GM12891 (cell line): ENCODE results near the gene ALKBH5.

ENCODE experiments used
- POLR2A ChIP-seq: IDR thresholded peaks from 2 replicates; pipeline ENCODE4 v1.6.1; 2011; ENCODE audit warnings: low read depth, low read length, control low read depth
- POLR2AphosphoS5 ChIP-seq: IDR thresholded peaks from 2 replicates; pipeline ENCODE4 v1.6.1; 2011; ENCODE audit warnings: low read depth, low read length, control low read depth
- TAF1 ChIP-seq: IDR thresholded peaks from 2 replicates; pipeline ENCODE4 v1.6.1; 2011; ENCODE audit warnings: low read depth, low read length, control low read depth

DNA sequence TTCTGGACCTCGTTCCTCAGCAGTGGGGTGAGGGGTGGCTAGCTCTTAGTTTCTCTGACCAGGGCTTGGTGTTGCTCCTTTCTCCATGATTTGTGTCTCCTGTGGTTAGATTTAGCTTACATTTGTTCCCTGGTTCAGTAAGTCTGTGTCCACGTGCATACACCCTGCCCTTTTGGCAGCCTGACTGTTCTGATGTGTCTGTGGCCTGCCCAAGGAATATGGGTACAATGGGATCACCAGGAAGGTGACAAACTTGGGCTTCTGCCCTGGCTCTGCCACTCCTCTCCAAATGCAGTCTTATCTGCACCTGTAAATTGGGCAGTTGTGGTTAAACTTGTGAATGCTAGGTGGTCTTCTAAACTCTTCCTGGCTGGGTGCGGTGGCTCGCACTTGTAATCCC, 17.5 kb downstream of the ALKBH5 start:
- TF ChIP-seq POLR2A (no peak), TAF1 (no peak), POLR2AphosphoS5 (no peak)
